ENCODE data around the gene RTN4IP1. TPM values are rescaled to one million over a fixed set of nuclear protein-coding genes. Genes with fewer than 3 reads are reported as not detected.

The RTN4IP1 gene
- total and polyA plus RNA-seq, 2 of the 13 experiments (the other 11 are each of a cell fraction or from before 2014, with no cell fraction given), result 5.5 to 17.2 TPM

DNA sequence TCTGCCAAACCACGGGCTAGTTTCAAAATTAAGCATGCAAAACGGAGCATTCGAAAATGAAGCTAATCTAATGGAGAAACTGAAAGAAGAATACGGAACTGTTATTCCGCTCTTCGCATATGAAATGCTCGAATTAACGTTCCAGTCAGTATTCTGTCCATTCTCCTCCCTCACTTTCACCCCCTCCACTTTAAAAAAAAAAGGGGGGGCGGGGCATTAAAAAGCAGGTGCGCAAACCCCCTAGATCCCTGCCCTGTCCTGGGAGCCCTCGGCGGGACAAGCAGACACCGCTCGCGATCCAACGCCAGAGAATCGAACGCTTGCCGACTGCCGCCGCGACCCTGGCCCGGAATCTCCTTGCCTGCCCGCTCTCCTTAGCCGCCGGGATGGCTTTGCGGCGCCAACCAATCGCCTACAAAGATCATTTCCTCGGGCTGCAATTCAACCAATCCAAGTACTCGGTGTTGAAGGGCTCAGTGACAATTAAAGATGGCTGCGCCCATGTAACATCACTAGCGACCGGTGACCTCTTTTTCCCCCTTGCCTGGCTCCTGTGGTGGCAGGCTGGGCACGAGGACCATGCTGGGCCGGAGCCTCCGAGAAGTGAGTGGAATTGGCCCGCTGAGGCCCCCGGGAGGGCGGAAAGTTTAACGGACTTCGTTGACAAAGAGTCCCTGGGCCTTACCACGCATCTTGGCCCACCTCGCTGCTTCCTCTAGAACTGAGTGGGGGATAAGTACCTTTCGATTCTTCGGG is at the start of gene RTN4IP1, which contains the start of gene QRSL1 (continued):
- TF ChIP-seq, protein P1, sequence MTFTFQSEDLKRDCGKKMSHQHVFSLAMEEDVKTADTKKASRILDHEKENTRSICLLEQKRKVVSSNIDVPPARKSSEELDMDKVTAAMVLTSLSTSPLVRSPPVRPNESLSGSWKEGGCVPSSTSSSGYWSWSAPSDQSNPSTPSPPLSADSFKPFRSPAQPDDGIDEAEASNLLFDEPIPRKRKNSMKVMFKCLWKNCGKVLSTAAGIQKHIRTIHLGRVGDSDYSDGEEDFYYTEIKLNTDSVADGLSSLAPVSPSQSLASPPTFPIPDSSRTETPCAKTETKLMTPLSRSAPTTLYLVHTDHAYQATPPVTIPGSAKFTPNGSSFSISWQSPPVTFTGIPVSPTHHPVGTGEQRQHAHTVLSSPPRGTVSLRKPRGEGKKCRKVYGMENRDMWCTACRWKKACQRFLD (CRISPR knock-in tag; IDR thresholded peaks at IDR 0.05; ENCODE audit: borderline replicate concordance), result no peak; the same call in 1 of the 2 replicates
- TF ChIP-seq DRAP1 (CRISPR knock-in tag; IDR thresholded peaks at IDR 0.05) (peak; percentile 39; the same call in 1 of the 2 replicates), TAF1 (CRISPR knock-in tag; IDR thresholded peaks at IDR 0.05) (peak; percentile 74; the same call in 1 of the 2 replicates), ZSCAN20 (CRISPR knock-in tag; IDR thresholded peaks at IDR 0.05; ENCODE audit: borderline replicate concordance) (peak; percentile 87; the same call in 1 of the 2 replicates), NAIF1 (CRISPR knock-in tag; IDR thresholded peaks at IDR 0.05; ENCODE audit: borderline replicate concordance) (no peak), MIER2 (CRISPR knock-in tag; IDR thresholded peaks at IDR 0.05) (no peak), SOX6 (IDR thresholded peaks at IDR 0.05) (no peak), SOX6 (CRISPR knock-in tag; IDR thresholded peaks at IDR 0.05) (peak; percentile 30; the same call in 1 of the 2 replicates), TEAD2 (CRISPR knock-in tag; IDR thresholded peaks at IDR 0.05) (no peak), ZNF10 (CRISPR knock-in tag; IDR thresholded peaks at IDR 0.05; ENCODE audit: borderline replicate concordance, low read depth) (no peak), MXI1 (IDR thresholded peaks at IDR 0.05; ENCODE audit: borderline replicate concordance, low read depth, low read length) (peak; percentile 77; the same call in 2 of the 3 replicates), CEBPB (IDR thresholded peaks at IDR 0.05; ENCODE audit: borderline replicate concordance, low read depth, low read length) (no peak), RAD21 (CRISPR knock-in tag; IDR thresholded peaks at IDR 0.05) (peak; percentile 19; the same call in 1 of the 2 replicates), MAX (IDR thresholded peaks at IDR 0.05) (peak; percentile 61), NFIC (IDR thresholded peaks at IDR 0.05; ENCODE audit: low read length) (peak; percentile 62; the same call in 1 of the 2 replicates), PHF21A (CRISPR knock-in tag; IDR thresholded peaks at IDR 0.05) (no peak), ZNF274 (CRISPR knock-in tag; IDR thresholded peaks at IDR 0.05) (peak; percentile 49; the same call in 1 of the 2 replicates), ZFP36L1 (CRISPR knock-in tag; IDR thresholded peaks at IDR 0.05) (0 out of 2 replicates have a peak, but pooled peaks have one; percentile 62), MTF2 (CRISPR knock-in tag; IDR thresholded peaks at IDR 0.05; ENCODE audit: borderline replicate concordance) (no peak), ATF7-NPFF (CRISPR knock-in tag; IDR thresholded peaks at IDR 0.05; ENCODE audit: low read depth) (0 out of 2 replicates have a peak, but pooled peaks have one; percentile 27), ZNF777 (CRISPR knock-in tag; IDR thresholded peaks at IDR 0.05) (no peak), ZNF605 (CRISPR knock-in tag; IDR thresholded peaks at IDR 0.05) (0 out of 2 replicates have a peak, but pooled peaks have one; percentile 61), SIX4 (CRISPR knock-in tag; IDR thresholded peaks at IDR 0.05) (peak; percentile 54; the same call in 1 of the 2 replicates)
- TF ChIP-seq, protein P2, sequence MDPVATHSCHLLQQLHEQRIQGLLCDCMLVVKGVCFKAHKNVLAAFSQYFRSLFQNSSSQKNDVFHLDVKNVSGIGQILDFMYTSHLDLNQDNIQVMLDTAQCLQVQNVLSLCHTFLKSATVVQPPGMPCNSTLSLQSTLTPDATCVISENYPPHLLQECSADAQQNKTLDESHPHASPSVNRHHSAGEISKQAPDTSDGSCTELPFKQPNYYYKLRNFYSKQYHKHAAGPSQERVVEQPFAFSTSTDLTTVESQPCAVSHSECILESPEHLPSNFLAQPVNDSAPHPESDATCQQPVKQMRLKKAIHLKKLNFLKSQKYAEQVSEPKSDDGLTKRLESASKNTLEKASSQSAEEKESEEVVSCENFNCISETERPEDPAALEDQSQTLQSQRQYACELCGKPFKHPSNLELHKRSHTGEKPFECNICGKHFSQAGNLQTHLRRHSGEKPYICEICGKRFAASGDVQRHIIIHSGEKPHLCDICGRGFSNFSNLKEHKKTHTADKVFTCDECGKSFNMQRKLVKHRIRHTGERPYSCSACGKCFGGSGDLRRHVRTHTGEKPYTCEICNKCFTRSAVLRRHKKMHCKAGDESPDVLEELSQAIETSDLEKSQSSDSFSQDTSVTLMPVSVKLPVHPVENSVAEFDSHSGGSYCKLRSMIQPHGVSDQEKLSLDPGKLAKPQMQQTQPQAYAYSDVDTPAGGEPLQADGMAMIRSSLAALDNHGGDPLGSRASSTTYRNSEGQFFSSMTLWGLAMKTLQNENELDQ (CRISPR knock-in tag; IDR thresholded peaks at IDR 0.05; ENCODE audit: borderline replicate concordance), result no peak
- TF ChIP-seq, protein P3, sequence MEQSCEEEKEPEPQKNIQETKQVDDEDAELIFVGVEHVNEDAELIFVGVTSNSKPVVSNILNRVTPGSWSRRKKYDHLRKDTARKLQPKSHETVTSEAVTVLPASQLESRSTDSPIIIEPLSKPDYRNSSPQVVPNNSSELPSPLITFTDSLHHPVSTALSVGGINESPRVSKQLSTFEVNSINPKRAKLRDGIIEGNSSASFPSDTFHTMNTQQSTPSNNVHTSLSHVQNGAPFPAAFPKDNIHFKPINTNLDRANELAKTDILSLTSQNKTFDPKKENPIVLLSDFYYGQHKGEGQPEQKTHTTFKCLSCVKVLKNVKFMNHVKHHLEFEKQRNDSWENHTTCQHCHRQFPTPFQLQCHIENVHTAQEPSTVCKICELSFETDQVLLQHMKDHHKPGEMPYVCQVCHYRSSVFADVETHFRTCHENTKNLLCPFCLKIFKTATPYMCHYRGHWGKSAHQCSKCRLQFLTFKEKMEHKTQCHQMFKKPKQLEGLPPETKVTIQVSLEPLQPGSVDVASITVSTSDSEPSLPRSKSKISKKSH (CRISPR knock-in tag; IDR thresholded peaks at IDR 0.05; ENCODE audit: borderline replicate concordance), result 0 out of 2 replicates have a peak, but pooled peaks have one; percentile 25

Data from HepG2 (cell line).